ENCODE results near the gene SMCO3.
"Not testable (repeated sequence)": the region's sequence is repeated elsewhere in the genome, so short reads cannot be mapped to it uniquely, and the experiment has no call there.

The SMCO3 gene

GRCh38 chr12:14774074-14774905, 39.7 kb downstream of the SMCO3 start:
- no peak for DNase-seq

GRCh38 chr12:14773685-14774073, 40.3 kb downstream of the SMCO3 start:
- DNase-seq: no peak

- no peak for DNase-seq
Measured at GRCh38 chr12:14772946-14773345, 41.0 kb downstream of the SMCO3 start.

- no peak for DNase-seq
Measured at GRCh38 chr12:14771651-14772137, 42.3 kb downstream of the SMCO3 start.

GRCh38 chr12:14770496-14771461, 43.2 kb downstream of the SMCO3 start:
- peak; percentile 90 for DNase-seq

- peak; percentile 92 for DNase-seq
Measured at GRCh38 chr12:14769969-14770495, 44.0 kb downstream of the SMCO3 start.

GRCh38 chr12:14769466-14769968, 44.5 kb downstream of the SMCO3 start:
- no peak for DNase-seq

- DNase-seq: no peak
Measured at GRCh38 chr12:14768823-14769405, 45.1 kb downstream of the SMCO3 start.

GRCh38 chr12:14767617-14768016, 46.4 kb downstream of the SMCO3 start:
- DNase-seq: no peak

GRCh38 chr12:14766649-14767215, 47.2 kb downstream of the SMCO3 start:
- DNase-seq: no peak

- not testable (repeated sequence) for DNase-seq
Measured at GRCh38 chr12:14766020-14766419, 48.0 kb downstream of the SMCO3 start.

GRCh38 chr12:14765398-14765797, 48.6 kb downstream of the SMCO3 start:
- no peak for DNase-seq

- not testable (repeated sequence) for DNase-seq
Measured at GRCh38 chr12:14759711-14760280, 54.2 kb downstream of the SMCO3 start.

- DNase-seq: no peak
Measured at GRCh38 chr12:14756334-14757143, 57.4 kb downstream of the SMCO3 start.

Measured in NCI-H1092 treated with DMSO at 0.1 percent for 48 hours (cell line).